ENCODE data around the gene PIEZO2.

DNA sequence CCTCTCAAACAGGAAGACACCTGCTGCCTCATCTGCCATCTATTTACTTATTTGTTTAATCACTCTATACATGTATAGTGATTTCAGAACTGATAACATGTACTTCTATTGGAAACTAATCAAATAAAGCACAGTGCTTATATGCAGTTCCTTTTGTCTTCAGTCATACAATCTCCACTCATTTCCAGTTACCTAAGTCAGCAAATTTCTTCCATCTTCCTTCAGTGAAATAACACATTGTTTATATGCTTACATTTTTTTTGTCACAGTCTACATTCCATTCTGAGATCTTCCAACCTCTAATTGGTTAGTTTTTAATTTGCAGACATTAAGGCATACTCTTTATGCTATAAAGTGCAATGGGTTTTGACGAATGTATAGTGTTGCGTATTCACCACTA, 323.0 kb downstream of the PIEZO2 start:
- TF ChIP-seq, protein P1, sequence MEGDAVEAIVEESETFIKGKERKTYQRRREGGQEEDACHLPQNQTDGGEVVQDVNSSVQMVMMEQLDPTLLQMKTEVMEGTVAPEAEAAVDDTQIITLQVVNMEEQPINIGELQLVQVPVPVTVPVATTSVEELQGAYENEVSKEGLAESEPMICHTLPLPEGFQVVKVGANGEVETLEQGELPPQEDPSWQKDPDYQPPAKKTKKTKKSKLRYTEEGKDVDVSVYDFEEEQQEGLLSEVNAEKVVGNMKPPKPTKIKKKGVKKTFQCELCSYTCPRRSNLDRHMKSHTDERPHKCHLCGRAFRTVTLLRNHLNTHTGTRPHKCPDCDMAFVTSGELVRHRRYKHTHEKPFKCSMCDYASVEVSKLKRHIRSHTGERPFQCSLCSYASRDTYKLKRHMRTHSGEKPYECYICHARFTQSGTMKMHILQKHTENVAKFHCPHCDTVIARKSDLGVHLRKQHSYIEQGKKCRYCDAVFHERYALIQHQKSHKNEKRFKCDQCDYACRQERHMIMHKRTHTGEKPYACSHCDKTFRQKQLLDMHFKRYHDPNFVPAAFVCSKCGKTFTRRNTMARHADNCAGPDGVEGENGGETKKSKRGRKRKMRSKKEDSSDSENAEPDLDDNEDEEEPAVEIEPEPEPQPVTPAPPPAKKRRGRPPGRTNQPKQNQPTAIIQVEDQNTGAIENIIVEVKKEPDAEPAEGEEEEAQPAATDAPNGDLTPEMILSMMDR (conservative IDR thresholded peaks at IDR 0.05; ENCODE audit: low read length): no peak
- no peak for TF ChIP-seq EZH2phosphoT487 (IDR thresholded peaks at IDR 0.05; ENCODE audit: borderline replicate concordance)
